Measurements from ENCODE around the gene OTOP3. TPM values are rescaled to one million over a fixed set of nuclear protein-coding genes. Genes with fewer than 3 reads are reported as not detected.

Gene OTOP3
- total and polyA plus RNA-seq, 2 donors (not counting 3 experiments of a cell fraction or from before 2014, with no cell fraction given), result not detected

DNA sequence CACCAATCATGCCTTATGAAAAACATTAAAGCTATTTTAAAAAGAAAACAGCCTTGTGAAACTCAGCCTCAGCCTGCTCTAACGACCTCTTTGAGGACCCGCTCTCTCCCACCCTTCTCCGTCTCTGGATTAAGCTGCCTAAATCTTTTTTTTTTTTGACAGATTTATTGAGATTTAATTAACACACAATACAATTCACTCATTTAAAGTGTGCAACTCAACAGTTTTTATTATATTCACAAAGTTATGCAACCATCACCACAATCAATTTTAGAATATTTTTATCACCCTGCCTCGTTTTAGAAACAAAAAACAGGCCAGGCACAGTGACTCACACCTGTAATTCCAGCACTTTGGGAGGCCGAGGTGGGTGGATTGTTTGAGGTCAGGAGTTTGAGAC lies 60.1 kb downstream of the OTOP3 start:
- Histone ChIP-seq H4K20me1 (replicated peaks; ENCODE audit: control insufficient read depth, extremely low read depth, insufficient read depth, low read length) (no peaks in the 10 kb centered on the region), H3K27me3 (ENCODE audit: control insufficient read depth in 2 of 2, insufficient read depth in 2 of 2, low read length in 2 of 2) (no peaks in the 10 kb centered on the region), H3K9me1 (replicated peaks; ENCODE audit: control insufficient read depth, extremely low read depth, insufficient read depth, low read length) (no peaks in the 10 kb centered on the region), H3K4me2 (ENCODE audit: insufficient read depth, low read length) (no peak overlapping the region), H3K27ac (ENCODE audit: insufficient read depth, low read depth, low read length) (no peak overlapping the region), H3K9me3 (replicated peaks; ENCODE audit: control insufficient read depth, insufficient read depth, low read length) (no peaks in the 10 kb centered on the region), H3K4me3 (replicated peaks in 1 of 3; ENCODE audit: insufficient read depth in 1 of 3, low read depth in 1 of 3, low read length in 3 of 3) (no peak overlapping the region), H3K9ac (replicated peaks; ENCODE audit: extremely low read depth, insufficient read depth, low read length) (no peak overlapping the region), H3K36me3 (ENCODE audit: control insufficient read depth in 2 of 2, extremely low read depth in 1 of 2, insufficient read depth in 2 of 2, low read length in 2 of 2) (peaks cover 0 to 4% of the 10 kb centered on the region in 2 experiments), H2AFZ (ENCODE audit: low read depth, low read length) (no peak overlapping the region), H3K4me1 (ENCODE audit: control insufficient read depth, extremely low read depth, insufficient read depth, low read length) (no peaks in the 10 kb centered on the region), H3K79me2 (ENCODE audit: control insufficient read depth, insufficient read depth, low read length) (peaks cover 5% of the 10 kb centered on the region)
- dilution Hi-C loops (cut with MboI; ENCODE audit: extremely low pct_ligation_motif_present, low sequenced_read_pairs), result no loop called here
- DNase-seq (ENCODE audit: low read depth, low spot score) (no peak), FAIRE-seq (no peak)
- BruUV-seq (replicated peaks), result no TSS peak
- intact Hi-C loops (cut with micrococcal nuclease), result no loop called here
- ChIA-PET POLR2A (no interaction called here), CTCF (interaction anchor here (0.9 to 1.0 kb wide), 2 partner anchors 9 to 260 kb away, joined by 3 read pairs; no protein-coding TSS in a partner anchor)
- TF ChIP-seq POLR2A (IDR thresholded peaks at IDR 0.05; ENCODE audit: low read depth, low read length) (no peak), FOS (IDR thresholded peaks at IDR 0.05; ENCODE audit: borderline replicate concordance, insufficient read depth, low read length) (no peak), MYC (IDR thresholded peaks at IDR 0.05; ENCODE audit: low read depth, low read length) (no peak), EZH2 (IDR thresholded peaks at IDR 0.05; ENCODE audit: borderline replicate concordance, low read depth, low read length, severe bottlenecking) (no peak), POLR2AphosphoS5 (IDR thresholded peaks at IDR 0.05; ENCODE audit: insufficient read depth, low read depth, low read length) (no peak), GATA2 (IDR thresholded peaks at IDR 0.05; ENCODE audit: insufficient read depth, insufficient read length, low read depth, low read length) (no peak), JUN (IDR thresholded peaks at IDR 0.05; ENCODE audit: borderline replicate concordance, insufficient read depth, insufficient read length, low read depth) (no peak), CTCF (IDR thresholded peaks at IDR 0.05; ENCODE audit: extremely low read depth in 1 of 2, insufficient read depth in 1 of 2, low read depth in 1 of 2, low read length in 2 of 2) (no peak)
- TF ChIP-seq, protein P1, sequence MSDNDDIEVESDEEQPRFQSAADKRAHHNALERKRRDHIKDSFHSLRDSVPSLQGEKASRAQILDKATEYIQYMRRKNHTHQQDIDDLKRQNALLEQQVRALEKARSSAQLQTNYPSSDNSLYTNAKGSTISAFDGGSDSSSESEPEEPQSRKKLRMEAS (IDR thresholded peaks at IDR 0.05; ENCODE audit: insufficient read depth, insufficient read length), result no peak

All from endothelial cell of umbilical vein (primary cell).